RWPE1 (cell line): ENCODE data around the gene CPEB3.
A peak's percentile ranks its signal among the peaks of the same experiment; 100 is the strongest.

Experiments used
- CTCF ChIA-PET: fragments of 350-600 bp; sonication (Branson Sonifier 250); formaldehyde crosslinking; extraction: SDS; loops from one replicate; lab custom pipeline; 2021; lab: Yijun Ruan, JAX
- POLR2A ChIA-PET: fragments of 400-600 bp; formaldehyde crosslinking; extraction: SDS; loops from one replicate; lab custom pipeline; 2020; ENCODE audit warnings: antibody characterized with exemption; ENCODE audit not compliant: low non-redundant PET; lab: Yijun Ruan, JAX
- DNase-seq: peaks from one replicate; pipeline ENCODE4 v3.0.0; 2012; ENCODE audit warnings: low spot score
- H3K27ac ChIP-seq: fragments of 450-650 bp; 2 replicates; pipeline ENCODE4 v1.5.1; 2017
- CTCF ChIP-seq: fragments of 450-650 bp; conservative IDR thresholded peaks from 2 replicates; pipeline ENCODE4 v1.5.1; 2017; ENCODE audit warnings: low read depth, mild to moderate bottlenecking

Gene CPEB3

GRCh38 chr10:92291921-92292845 lies 1.3 kb upstream of the CPEB3 start:
- peak; percentile 47 for TF ChIP-seq CTCF
- peak overlapping the region; percentile 86 for H3K27ac ChIP-seq
- DNase-seq = peak; percentile 46
- ChIA-PET CTCF (interaction anchor here (0.6 to 3.3 kb wide), 8 partner anchors 28 to 1645 kb away, joined by 3 to 15 read pairs (median 4); no protein-coding TSS in a partner anchor), POLR2A (no interaction called here)

DNA sequence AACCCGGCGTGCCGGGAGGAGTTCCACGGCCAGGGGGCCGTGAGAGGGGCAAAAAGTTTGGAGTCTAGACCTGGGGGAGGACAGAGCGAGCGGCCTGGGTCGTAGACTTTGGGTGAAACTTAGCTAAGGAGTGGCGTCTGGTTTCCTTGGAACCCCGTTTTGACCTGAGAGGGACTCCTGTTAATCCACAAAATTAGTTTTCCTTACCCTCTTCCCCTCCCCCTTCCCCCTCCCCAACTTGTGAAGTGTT lies 663 bp upstream of the CPEB3 start:
- POLR2A ChIA-PET = interaction anchor here (1.2 kb wide), 2 partner anchors 51 to 204 kb away, joined by 5 to 6 read pairs; no protein-coding TSS in a partner anchor
- CTCF ChIA-PET = interaction anchor here (0.6 to 2.0 kb wide), 13 partner anchors 18 to 316 kb away, joined by 3 to 12 read pairs (median 4); no protein-coding TSS in a partner anchor
- peak overlapping the region; percentile 86 for H3K27ac ChIP-seq
- peak; percentile 42 for DNase-seq
- TF ChIP-seq CTCF = no peak

GRCh38 chr10:92290076-92290836 lies 622 bp downstream of the CPEB3 start:
- CTCF ChIA-PET = interaction anchor here (0.7 to 2.0 kb wide), 4 partner anchors 10 to 202 kb away, joined by 3 to 12 read pairs (median 4); no protein-coding TSS in a partner anchor
- DNase-seq = peak; percentile 49
- TF ChIP-seq CTCF = no peak
- POLR2A ChIA-PET = interaction anchor here (1.2 kb wide), 3 partner anchors 28 to 202 kb away, joined by 5 to 6 read pairs (median 6); no protein-coding TSS in a partner anchor
- peak overlapping the region; percentile 86 for H3K27ac ChIP-seq

DNA sequence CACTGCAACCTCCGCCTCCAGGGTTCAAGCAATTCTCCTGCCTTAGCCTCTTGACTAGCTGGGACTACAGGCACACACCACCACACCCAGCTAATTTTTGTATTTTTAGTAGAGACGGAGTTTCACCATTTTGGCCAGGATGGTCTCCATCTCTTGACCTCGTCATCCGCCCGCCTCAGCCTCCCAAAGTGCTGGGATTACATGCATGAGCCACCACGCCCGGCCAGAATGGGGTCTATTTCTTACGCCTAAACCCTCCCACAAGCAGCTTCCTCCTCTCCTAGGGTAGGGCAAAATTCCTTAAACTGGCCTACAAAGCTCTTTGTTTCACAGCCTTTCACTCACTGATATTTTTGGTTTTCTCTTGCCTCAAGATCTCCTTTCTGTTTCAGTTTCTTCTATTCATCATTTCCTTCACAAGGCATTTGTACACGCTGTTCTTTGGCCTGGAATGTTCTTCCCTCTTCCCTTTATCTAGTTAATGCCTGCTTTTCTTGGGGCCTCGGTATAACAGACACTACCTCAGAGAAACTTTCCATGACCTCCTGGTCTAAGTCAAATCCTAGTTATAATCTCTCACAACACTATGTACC lies 6.7 kb downstream of the CPEB3 start:
- POLR2A ChIA-PET = no interaction called here
- DNase-seq = no peak
- CTCF ChIA-PET = interaction anchor here (0.6 kb wide), 1 partner anchor 183 kb away, joined by 4 read pairs; no protein-coding TSS in a partner anchor
- H3K27ac ChIP-seq = no peak overlapping the region
- no peak for TF ChIP-seq CTCF

DNA sequence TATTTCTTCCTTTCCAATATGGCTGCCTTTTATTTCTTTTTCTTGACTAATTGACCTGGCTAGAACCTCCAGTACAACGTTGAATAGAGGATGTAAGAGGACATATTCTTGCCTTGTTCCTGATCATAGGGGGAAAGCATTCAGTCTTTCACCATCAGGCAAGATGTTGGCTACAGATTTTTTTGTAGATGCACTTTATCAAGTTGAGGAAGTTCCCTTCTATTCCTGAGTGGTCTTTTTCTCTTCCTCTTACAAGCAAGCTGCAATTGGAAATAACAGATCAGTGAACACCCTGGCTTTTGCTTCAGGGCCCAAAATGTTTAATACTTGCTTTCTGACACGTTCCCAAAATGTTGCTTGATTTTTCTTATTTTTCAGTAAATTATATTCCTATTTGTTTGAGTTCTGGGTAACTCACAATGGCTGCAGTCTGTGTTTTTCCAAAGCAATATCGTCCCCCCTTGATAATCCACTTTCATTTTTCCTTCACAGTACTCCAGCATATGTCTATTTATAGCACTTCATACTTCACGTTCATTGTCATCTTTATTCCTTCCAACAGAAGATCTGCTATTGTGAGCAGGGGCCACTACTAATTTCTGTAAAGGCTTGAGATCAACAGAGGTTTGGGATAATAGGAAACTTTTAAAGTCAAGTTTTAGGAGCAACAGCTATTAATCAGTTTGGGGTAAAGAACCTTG lies 11.7 kb downstream of the CPEB3 start:
- ChIA-PET POLR2A (no interaction called here), CTCF (interaction anchor here (0.6 to 1.2 kb wide), 3 partner anchors 8 to 235 kb away, joined by 3 to 13 read pairs (median 3); no protein-coding TSS in a partner anchor)
- DNase-seq = no peak
- TF ChIP-seq CTCF = no peak
- no peak overlapping the region for H3K27ac ChIP-seq
